SK-N-SH (cell line): ENCODE results near the gene STUB1. TPM values are rescaled to one million over a fixed set of nuclear protein-coding genes. Genes with fewer than 3 reads are reported as not detected.

ENCODE experiments used
- CTCF ChIA-PET: fragments of 300-600, 350-600 bp; formaldehyde crosslinking; extraction: SDS; loops from one replicate; lab custom pipeline; 2021; lab: Yijun Ruan, JAX
- POLR2A ChIA-PET: fragments of 350-600 bp; sonication (Branson Sonifier 250); formaldehyde crosslinking; extraction: SDS; loops from one replicate; lab custom pipeline; 2020; ENCODE audit warnings: antibody characterized with exemption, inconsistent platforms; lab: Yijun Ruan, JAX
- DNase-seq: peaks from one replicate; pipeline ENCODE4 v3.0.0; 2012
- H2AFZ ChIP-seq: fragments of 200-600 bp; sonication (generic); 2 replicates; pipeline ENCODE4 v1.8.1; 2016; ENCODE audit warnings: antibody characterized with exemption, mild to moderate bottlenecking, low read depth
- H3F3A ChIP-seq: fragments of 200-600 bp; sonication (generic); replicated peaks from 2 replicates; pipeline ENCODE3; 2016; ENCODE audit warnings: antibody characterized with exemption, mild to moderate bottlenecking; ENCODE audit not compliant: insufficient read depth
- H3K27ac ChIP-seq, 2 experiments: fragments of 200-500 bp in 1 of 2; fragments of 200-600 bp in 1 of 2; sonication (Bioruptor generic) in 1 of 2; sonication (generic), shearing (Covaris generic) in 1 of 2; 2 replicates each; pipeline versions ENCODE4 v1.5.1 to v1.6.1; 2014 to 2016; ENCODE audit warnings: low read depth in 2 of 2, inconsistent platforms in 1 of 2, low read length in 1 of 2, mild to moderate bottlenecking in 1 of 2, mixed read lengths in 1 of 2
- H3K27me3 ChIP-seq: fragments of 200-600 bp; sonication (generic), shearing (Covaris generic); 2 replicates; pipeline ENCODE4 v1.6.1; 2016; ENCODE audit warnings: mixed run types; ENCODE audit not compliant: insufficient read depth
- H3K36me3 ChIP-seq, 2 experiments: fragments of 200-500 bp in 1 of 2; fragments of 200-600 bp in 1 of 2; sonication (Bioruptor generic) in 1 of 2; sonication (generic) in 1 of 2; replicated peaks in 1 of 2; 2 replicates each; pipeline versions ENCODE3 to v1.5.1; 2014 to 2016; ENCODE audit warnings: low read length in 1 of 2, mild to moderate bottlenecking in 1 of 2; ENCODE audit not compliant: insufficient read depth in 2 of 2, control insufficient read depth in 1 of 2
- H3K4me1 ChIP-seq, 2 experiments: fragments of 200-500 bp in 1 of 2; fragments of 200-600 bp in 1 of 2; sonication (Bioruptor generic) in 1 of 2; sonication (generic), shearing (Covaris generic) in 1 of 2; 2 replicates each; pipeline versions ENCODE4 v1.5.1 to v1.6.1; 2014 to 2016; ENCODE audit warnings: low read depth in 1 of 2, low read length in 1 of 2, mixed run types in 1 of 2; ENCODE audit not compliant: insufficient read depth in 2 of 2, control insufficient read depth in 1 of 2
- H3K4me2 ChIP-seq: fragments of 200-600 bp; sonication (generic), shearing (Covaris generic); 2 replicates; pipeline ENCODE4 v1.6.1; 2017; ENCODE audit warnings: mixed run types
- H3K4me3 ChIP-seq, 2 experiments: fragments of 200-500 bp in 1 of 2; fragments of 200-600 bp in 1 of 2; sonication (Bioruptor generic) in 1 of 2; sonication (generic), shearing (Covaris generic) in 1 of 2; 2 replicates each; pipeline versions ENCODE4 v1.5.1 to v1.8.1; 2014 to 2016; ENCODE audit warnings: low read depth in 2 of 2, inconsistent platforms in 1 of 2, low read length in 1 of 2, mild to moderate bottlenecking in 1 of 2, mixed read lengths in 1 of 2, moderate library complexity in 1 of 2
- H3K79me2 ChIP-seq: fragments of 200-600 bp; sonication (generic); 2 replicates; pipeline ENCODE4 v1.8.1; 2017; ENCODE audit warnings: mild to moderate bottlenecking; ENCODE audit not compliant: insufficient read depth
- H3K9ac ChIP-seq: fragments of 200-600 bp; sonication (generic); 2 replicates; pipeline ENCODE4 v1.6.1; 2017; ENCODE audit warnings: mixed run types
- H3K9me2 ChIP-seq: fragments of 200-600 bp; sonication (generic); 2 replicates; pipeline ENCODE4 v1.6.1; 2017; ENCODE audit warnings: mixed run types
- H3K9me3 ChIP-seq: fragments of 200-600 bp; sonication (generic); 2 replicates; pipeline ENCODE4 v1.6.1; 2017; ENCODE audit warnings: mixed run types, mild to moderate bottlenecking, moderate library complexity
- H4K20me1 ChIP-seq: fragments of 200-600 bp; sonication (generic); 2 replicates; pipeline ENCODE4 v1.6.1; 2017; ENCODE audit warnings: mild to moderate bottlenecking, mixed run types; ENCODE audit not compliant: insufficient read depth
- MEF2A ChIP-seq: IDR thresholded peaks from 2 replicates; pipeline ENCODE4 v1.4.0; 2012; ENCODE audit warnings: low read depth, borderline replicate concordance
- MXI1 ChIP-seq: IDR thresholded peaks from 2 replicates; pipeline ENCODE4 v1.6.1; 2012; ENCODE audit warnings: mild to moderate bottlenecking, low read depth, low read length, improper control_type of control experiment
- NFIC ChIP-seq: IDR thresholded peaks from 2 replicates; pipeline ENCODE4 v1.4.0; 2012; ENCODE audit warnings: borderline replicate concordance
- RAD21 ChIP-seq: IDR thresholded peaks from 2 replicates; pipeline ENCODE4 v1.6.1; 2012; ENCODE audit warnings: mild to moderate bottlenecking, low read length
- RFX5 ChIP-seq: IDR thresholded peaks from 2 replicates; pipeline ENCODE4 v1.6.1; 2012; ENCODE audit warnings: mild to moderate bottlenecking, improper control_type of control experiment, low read length
- RXRA ChIP-seq: IDR thresholded peaks from 2 replicates; pipeline ENCODE4 v1.4.0; 2012; ENCODE audit warnings: low read depth, mild to moderate bottlenecking, borderline replicate concordance
- SIN3A ChIP-seq: IDR thresholded peaks from 2 replicates; pipeline ENCODE4 v1.6.1; 2012; ENCODE audit warnings: low read depth, mild to moderate bottlenecking, low read length, moderate library complexity, borderline replicate concordance
- SMC3 ChIP-seq: IDR thresholded peaks from 2 replicates; pipeline ENCODE4 v1.6.1; 2012; ENCODE audit warnings: low read depth, low read length, improper control_type of control experiment
- WGBS: methylation state at CpG from one replicate; pipeline ENCODE4 v1.1.6; 2017; ENCODE audit warnings: low lambda C conversion rate; 5-methylcytosine and 5-hydroxymethylcytosine counted together
- polyA plus RNA-seq, 3 experiments: library from polyadenylated mRNA; depleted of rRNA; stranded (reverse); fragments of >200 nt; gene quantifications; 2 replicates each; pipeline ENCODE4 v1.2.3, GENCODE V29; 2012
- TF ChIP-seq, protein P1 (sequence below): IDR thresholded peaks from 2 replicates; pipeline ENCODE4 v1.4.0; 2012; ENCODE audit warnings: low read depth, borderline replicate concordance
- TF ChIP-seq, protein P2 (sequence below): IDR thresholded peaks from 2 replicates; pipeline ENCODE4; 2012
- TF ChIP-seq, protein P3 (sequence below): fragments of 200-600 bp; sonication (generic); IDR thresholded peaks from 2 replicates; pipeline ENCODE4 v1.6.1; 2017; ENCODE audit warnings: antibody characterized with exemption, mild to moderate bottlenecking, moderate library complexity

The STUB1 gene
- polyA plus RNA-seq, 1 of the 3 experiments (the other 2 are of a cell fraction), result 323 TPM

DNA sequence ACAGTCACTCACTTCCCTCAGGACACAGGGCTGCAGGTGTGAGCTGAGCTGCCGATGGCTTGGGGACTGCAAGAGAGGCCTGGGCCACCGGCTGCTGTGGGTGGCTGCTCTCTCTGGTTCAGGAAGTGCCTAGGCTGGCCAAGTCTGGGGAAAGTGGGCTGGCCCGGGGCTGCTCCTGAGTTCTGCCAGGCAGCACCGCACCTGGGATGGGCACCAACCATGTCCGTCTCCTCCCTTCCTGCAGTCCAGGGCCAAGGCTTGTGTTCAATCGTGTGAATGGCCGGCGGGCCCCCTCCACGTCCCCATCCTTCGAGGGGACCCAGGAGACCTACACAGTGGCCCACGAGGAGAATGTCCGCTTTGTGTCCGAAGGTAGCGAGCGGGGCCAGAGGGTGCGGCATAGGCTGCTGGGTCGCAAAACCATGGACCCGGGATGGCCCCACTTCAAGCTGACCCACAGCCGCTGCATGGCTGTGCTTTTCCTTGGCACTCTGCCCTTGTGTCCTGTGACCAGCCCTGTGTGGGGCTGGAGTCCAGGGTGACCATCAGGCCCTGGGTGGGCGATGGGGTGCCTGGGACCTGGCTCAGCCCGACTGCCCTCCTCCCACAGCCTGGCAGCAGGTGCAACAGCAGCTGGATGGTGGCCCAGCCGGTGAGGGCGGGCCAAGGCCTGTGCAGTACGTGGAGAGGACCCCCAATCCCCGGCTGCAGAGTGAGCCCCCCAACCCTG lies 32.9 kb upstream of the STUB1 start (continued):
- TF ChIP-seq, protein P1, sequence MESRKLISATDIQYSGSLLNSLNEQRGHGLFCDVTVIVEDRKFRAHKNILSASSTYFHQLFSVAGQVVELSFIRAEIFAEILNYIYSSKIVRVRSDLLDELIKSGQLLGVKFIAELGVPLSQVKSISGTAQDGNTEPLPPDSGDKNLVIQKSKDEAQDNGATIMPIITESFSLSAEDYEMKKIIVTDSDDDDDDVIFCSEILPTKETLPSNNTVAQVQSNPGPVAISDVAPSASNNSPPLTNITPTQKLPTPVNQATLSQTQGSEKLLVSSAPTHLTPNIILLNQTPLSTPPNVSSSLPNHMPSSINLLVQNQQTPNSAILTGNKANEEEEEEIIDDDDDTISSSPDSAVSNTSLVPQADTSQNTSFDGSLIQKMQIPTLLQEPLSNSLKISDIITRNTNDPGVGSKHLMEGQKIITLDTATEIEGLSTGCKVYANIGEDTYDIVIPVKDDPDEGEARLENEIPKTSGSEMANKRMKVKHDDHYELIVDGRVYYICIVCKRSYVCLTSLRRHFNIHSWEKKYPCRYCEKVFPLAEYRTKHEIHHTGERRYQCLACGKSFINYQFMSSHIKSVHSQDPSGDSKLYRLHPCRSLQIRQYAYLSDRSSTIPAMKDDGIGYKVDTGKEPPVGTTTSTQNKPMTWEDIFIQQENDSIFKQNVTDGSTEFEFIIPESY, result no peak
- TF ChIP-seq, protein P2, sequence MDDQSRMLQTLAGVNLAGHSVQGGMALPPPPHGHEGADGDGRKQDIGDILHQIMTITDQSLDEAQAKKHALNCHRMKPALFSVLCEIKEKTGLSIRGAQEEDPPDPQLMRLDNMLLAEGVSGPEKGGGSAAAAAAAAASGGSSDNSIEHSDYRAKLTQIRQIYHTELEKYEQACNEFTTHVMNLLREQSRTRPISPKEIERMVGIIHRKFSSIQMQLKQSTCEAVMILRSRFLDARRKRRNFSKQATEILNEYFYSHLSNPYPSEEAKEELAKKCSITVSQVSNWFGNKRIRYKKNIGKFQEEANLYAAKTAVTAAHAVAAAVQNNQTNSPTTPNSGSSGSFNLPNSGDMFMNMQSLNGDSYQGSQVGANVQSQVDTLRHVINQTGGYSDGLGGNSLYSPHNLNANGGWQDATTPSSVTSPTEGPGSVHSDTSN, result no peak
- no peak for TF ChIP-seq RFX5
- no peak for TF ChIP-seq RXRA
- no peak for TF ChIP-seq MEF2A

DNA sequence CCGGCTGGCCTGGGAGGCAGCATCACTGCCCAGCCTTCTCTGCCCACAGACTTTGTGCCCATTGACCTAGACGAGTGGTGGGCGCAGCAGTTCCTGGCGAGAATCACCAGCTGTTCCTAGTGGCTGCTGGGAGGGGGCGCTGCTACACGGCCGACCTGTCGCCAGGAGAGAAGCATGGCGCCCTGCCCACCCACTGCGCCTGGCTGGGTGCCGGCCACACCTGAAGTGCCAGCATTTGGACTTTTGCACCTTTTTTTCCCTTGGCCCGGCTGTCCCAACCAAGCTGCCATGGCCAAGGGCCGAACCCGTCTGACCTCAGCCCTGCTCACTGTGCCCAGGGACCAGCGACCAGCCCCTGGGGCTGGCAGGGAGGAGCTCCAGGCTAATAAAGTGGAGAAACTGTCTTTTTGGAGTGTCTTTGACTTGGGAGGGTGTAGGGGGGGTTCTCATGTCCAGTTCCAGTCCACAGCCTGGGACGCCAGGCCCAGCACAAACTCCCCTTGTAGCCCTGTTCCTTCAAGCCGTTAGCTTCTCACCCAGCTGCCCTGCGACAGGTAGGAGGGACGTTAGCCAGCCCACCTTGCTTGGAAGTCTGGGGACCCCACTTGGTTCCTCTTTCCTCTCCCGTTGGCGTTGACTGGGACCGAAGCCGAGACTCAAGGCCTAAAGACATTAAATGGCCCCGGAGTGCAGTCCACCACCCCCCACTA lies 32.0 kb upstream of the STUB1 start:
- Histone ChIP-seq H4K20me1 (no peaks in the 10 kb centered on the region), H3K79me2 (peaks cover 22% of the 10 kb centered on the region; the same call in 1 of the 2 replicates), H3K9me3 (no peaks in the 10 kb centered on the region), H3K9me2 (no peaks in the 10 kb centered on the region), H3K36me3 (peaks cover 0 to 7% of the 10 kb centered on the region in 2 experiments), H3F3A (peaks cover 5% of the 10 kb centered on the region), H2AFZ (no peak overlapping the region), H3K9ac (peak overlapping the region; percentile 85), H3K4me3 (peak overlapping the region; percentile 70 to 76), H3K27me3 (no peaks in the 10 kb centered on the region), H3K4me1 (peaks cover 4 to 30% of the 10 kb centered on the region in 2 experiments; a peak in 2 of 4 replicates), H3K4me2 (peak overlapping the region; percentile 91), H3K27ac (peak overlapping the region; percentile 77 to 80)
- TF ChIP-seq SMC3 (peak; percentile 27; the same call in 1 of the 2 replicates), SIN3A (0 out of 2 replicates have a peak, but pooled peaks have one; percentile 44), RXRA (no peak), MXI1 (peak; percentile 73), RAD21 (peak; percentile 51), NFIC (no peak)
- TF ChIP-seq, protein P3, sequence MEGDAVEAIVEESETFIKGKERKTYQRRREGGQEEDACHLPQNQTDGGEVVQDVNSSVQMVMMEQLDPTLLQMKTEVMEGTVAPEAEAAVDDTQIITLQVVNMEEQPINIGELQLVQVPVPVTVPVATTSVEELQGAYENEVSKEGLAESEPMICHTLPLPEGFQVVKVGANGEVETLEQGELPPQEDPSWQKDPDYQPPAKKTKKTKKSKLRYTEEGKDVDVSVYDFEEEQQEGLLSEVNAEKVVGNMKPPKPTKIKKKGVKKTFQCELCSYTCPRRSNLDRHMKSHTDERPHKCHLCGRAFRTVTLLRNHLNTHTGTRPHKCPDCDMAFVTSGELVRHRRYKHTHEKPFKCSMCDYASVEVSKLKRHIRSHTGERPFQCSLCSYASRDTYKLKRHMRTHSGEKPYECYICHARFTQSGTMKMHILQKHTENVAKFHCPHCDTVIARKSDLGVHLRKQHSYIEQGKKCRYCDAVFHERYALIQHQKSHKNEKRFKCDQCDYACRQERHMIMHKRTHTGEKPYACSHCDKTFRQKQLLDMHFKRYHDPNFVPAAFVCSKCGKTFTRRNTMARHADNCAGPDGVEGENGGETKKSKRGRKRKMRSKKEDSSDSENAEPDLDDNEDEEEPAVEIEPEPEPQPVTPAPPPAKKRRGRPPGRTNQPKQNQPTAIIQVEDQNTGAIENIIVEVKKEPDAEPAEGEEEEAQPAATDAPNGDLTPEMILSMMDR, result peak; percentile 64
- POLR2A ChIA-PET, result interaction anchor here (0.6 to 1.6 kb wide), 3 partner anchors 14 to 78 kb away, joined by 3 to 5 read pairs (median 3); no protein-coding TSS in a partner anchor
- CTCF ChIA-PET, result interaction anchor here (0.6 to 7.8 kb wide), 21 partner anchors 10 to 1696 kb away, joined by 3 to 92 read pairs (median 4); partner anchors contain the start of genes METTL26, RHBDL1, RHOT2 and STUB1
- 35% methylated on average over 15 of the region's 24 CpGs for WGBS
- DNase-seq, result peak; percentile 89
